ENCODE results near the gene ACOT7.

- no peak for TF ChIP-seq CTCF (IDR thresholded peaks at IDR 0.05)
- no peak for TF ChIP-seq POLR2AphosphoS5 (IDR thresholded peaks at IDR 0.05)
These were observed 43.0 kb downstream of the ACOT7 start for GRCh38 chr1:6350416-6351088.
